ENCODE measurements around the gene CDK5RAP1. TPM values are rescaled to one million over a fixed set of nuclear protein-coding genes. Genes with fewer than 3 reads are reported as not detected.
A peak's percentile ranks its signal among the peaks of the same experiment; 100 is the strongest.
"Not testable (repeated sequence)": the region's sequence is repeated elsewhere in the genome, so short reads cannot be mapped to it uniquely, and the experiment has no call there.

The CDK5RAP1 gene
- total and polyA plus RNA-seq, 7 donors: 12.0 to 30.0 (median 20.6) TPM

- TF ChIP-seq POLR2AphosphoS5 (IDR thresholded peaks at IDR 0.05) (no peak), EP300 (IDR thresholded peaks at IDR 0.05) (no peak), CTCF (IDR thresholded peaks at IDR 0.05) (no peak), POLR2A (IDR thresholded peaks at IDR 0.05) (no peak)
- WGBS, 2 donors: 87% methylated on average over 7 of the region's 7 CpGs
- Histone ChIP-seq H3K27me3 (no peaks in the 10 kb centered on the region), H3K9me3 (no peaks in the 10 kb centered on the region), H3K36me3 (peaks cover 0 to 1% (median 0%) of the 10 kb centered on the region in 4 donors), H3K4me3 (no peak overlapping the region), H3K4me1 (peaks cover 0 to 30% (median 19%) of the 10 kb centered on the region in 4 donors), H3K27ac (peak overlapping the region; percentile 14 to 38 (median 30))
- intact Hi-C loops (cut with DNase I): loop anchor here (5.0 to 10.0 kb wide), 3 partner anchors 39 to 293 kb away; partner anchors contain the start of genes C20orf144, CDK5RAP1 and ZNF341
- DNase-seq: no peak
These were observed 40.0 kb upstream of the CDK5RAP1 start for GRCh38 chr20:33441142-33441955.

DNA sequence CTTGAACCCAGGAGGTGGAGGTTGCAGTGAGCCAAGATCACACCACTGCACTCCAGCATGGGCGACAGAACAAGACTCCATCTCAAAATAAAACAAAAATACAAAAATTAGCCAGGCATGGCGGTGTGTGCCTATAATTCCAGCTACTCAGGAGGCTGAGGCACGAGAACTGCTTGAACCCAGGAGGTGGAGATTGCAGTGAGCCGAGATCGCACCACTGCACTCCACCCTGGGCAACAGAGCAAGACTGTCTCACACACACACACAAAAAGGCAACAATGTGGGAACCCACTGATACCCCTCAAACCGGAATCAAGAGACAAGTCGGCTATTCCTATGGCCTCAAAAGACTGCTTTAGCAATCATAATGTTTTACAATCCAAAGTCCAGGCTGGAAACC, 39.2 kb upstream of the CDK5RAP1 start:
- H3K27me3 ChIP-seq, H3K4me3 ChIP-seq, H3K36me3 ChIP-seq, DNase-seq, H3K9me3 ChIP-seq: not testable (repeated sequence)
- intact Hi-C loops (cut with DNase I): loop anchor here (5.0 to 10.0 kb wide), 3 partner anchors 38 to 294 kb away; partner anchors contain the start of genes C20orf144, CDK5RAP1 and ZNF341
- Histone ChIP-seq H3K4me1 (peaks cover 0 to 30% (median 19%) of the 10 kb centered on the region in 4 donors), H3K27ac (peak overlapping the region in 2 of 4 donors; percentile 22 to 37)
- 77 to 88% methylated on average over 7 of the region's 7 CpGs for WGBS, 2 donors

DNA sequence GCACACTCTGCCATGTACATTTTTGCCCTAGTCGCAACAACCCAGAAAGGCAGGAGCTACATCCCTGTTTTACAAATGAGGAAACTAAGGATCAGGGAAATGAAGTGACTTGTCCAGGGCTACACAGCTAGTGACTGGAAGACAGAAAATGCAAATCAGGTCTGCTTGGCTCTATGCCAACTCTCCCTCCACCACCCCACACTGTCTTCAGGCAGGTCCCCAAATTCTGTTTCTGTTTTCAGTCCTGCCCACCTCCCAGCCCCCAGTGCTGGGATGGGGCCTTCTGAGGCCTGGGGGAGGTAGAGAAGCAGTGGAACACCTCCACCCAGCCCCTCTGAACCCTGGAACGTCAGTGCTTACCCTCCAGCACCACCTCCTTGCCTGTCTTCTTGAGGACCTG, 37.2 kb upstream of the CDK5RAP1 start:
- Histone ChIP-seq H3K27ac (no peak overlapping the region), H3K9me3 (no peaks in the 10 kb centered on the region), H3K27me3 (no peaks in the 10 kb centered on the region), H3K4me1 (peaks cover 0 to 30% (median 14%) of the 10 kb centered on the region in 4 donors), H3K4me3 (no peak overlapping the region), H3K36me3 (peaks cover 0 to 23% (median 0%) of the 10 kb centered on the region in 4 donors)
- intact Hi-C loops (cut with DNase I): no loop called here
- DNase-seq: no peak
- TF ChIP-seq CTCF (IDR thresholded peaks at IDR 0.05) (no peak), POLR2AphosphoS5 (IDR thresholded peaks at IDR 0.05) (no peak), EP300 (IDR thresholded peaks at IDR 0.05) (no peak), POLR2A (IDR thresholded peaks at IDR 0.05) (no peak)
- WGBS, 2 donors: 85 to 86% methylated on average over 2 of the region's 2 CpGs

DNA sequence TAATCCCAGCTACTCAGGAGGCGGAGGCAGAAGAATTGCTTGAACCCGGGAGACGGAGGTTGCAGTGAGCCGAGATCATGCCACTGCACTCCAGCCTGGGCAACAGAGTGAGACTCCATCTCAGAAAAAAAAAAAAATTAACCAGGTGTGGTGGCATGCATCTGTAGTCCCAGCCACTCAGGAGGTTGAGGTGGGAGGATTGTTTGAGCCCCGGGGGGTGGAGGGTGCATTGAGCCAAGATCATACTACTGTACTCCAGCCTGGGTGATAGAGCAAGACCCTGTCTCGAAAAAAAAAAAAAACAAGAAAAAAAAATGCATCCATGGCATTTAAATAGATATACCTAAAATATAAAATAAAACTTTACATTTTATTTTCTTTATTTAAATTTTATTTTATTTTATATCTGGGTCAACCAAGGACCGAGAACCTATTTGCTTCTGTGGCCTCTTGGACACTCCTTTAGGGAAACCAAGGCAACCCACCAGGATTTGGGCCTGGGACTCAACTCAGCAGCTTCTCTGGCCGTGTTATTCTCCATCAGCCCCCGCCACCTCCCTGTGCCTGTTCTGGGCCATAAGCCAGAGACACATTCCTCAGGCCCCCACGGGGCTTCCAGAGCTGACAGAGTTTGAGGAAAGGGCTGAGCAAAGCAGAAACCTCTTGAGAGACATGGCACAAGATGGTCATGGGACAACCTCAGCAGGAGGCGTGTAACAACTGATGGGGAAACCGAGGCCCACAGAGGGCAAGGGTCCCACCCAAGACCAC, 36.0 kb upstream of the CDK5RAP1 start:
- WGBS, 2 donors: 88 to 92% methylated on average over 12 of the region's 12 CpGs
- Histone ChIP-seq H3K27ac (peak overlapping the region in 1 of 4 donors; percentile 1), H3K36me3 (peaks cover 0 to 23% (median 0%) of the 10 kb centered on the region in 4 donors), H3K27me3 (no peaks in the 10 kb centered on the region), H3K9me3 (no peaks in the 10 kb centered on the region), H3K4me3 (no peak overlapping the region), H3K4me1 (peaks cover 0 to 21% (median 6%) of the 10 kb centered on the region in 4 donors)
- TF ChIP-seq POLR2AphosphoS5 (IDR thresholded peaks at IDR 0.05) (no peak), POLR2A (IDR thresholded peaks at IDR 0.05) (no peak)
- intact Hi-C loops (cut with DNase I): no loop called here
- no peak for DNase-seq

DNA sequence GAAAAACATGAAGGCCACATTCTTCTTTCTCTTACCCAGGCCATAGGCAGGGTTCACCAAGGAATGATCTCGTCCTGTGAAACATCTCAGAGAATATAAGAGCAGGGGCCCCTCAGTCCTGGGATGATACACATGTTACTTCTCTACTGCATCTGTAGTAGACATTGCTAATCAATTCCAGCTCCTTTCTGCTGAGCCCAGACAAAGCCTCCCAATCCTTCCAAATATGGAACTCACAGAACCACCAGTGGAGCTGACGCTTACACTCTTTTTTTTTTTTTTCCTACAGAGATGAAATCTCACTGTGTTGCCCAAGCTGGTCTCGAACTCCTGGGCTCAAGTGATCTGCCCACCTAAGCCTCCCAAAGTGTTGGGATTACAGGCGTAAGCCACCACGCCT, 33.1 kb upstream of the CDK5RAP1 start:
- TF ChIP-seq POLR2AphosphoS5 (IDR thresholded peaks at IDR 0.05) (no peak), POLR2A (IDR thresholded peaks at IDR 0.05) (no peak), EP300 (IDR thresholded peaks at IDR 0.05) (no peak), CTCF (IDR thresholded peaks at IDR 0.05) (no peak)
- DNase-seq: no peak
- intact Hi-C loops (cut with DNase I): no loop called here
- H3K4me3 ChIP-seq: no peak overlapping the region
- WGBS, 2 donors: 93 to 96% methylated on average over 5 of the region's 5 CpGs
- peaks cover 0 to 13% (median 6%) of the 10 kb centered on the region in 4 donors for H3K4me1 ChIP-seq
- H3K27me3 ChIP-seq: no peaks in the 10 kb centered on the region
- H3K36me3 ChIP-seq: peaks cover 0 to 23% (median 0%) of the 10 kb centered on the region in 4 donors
- H3K27ac ChIP-seq: peak overlapping the region in 2 of 4 donors; percentile 32 to 35
- H3K9me3 ChIP-seq: no peaks in the 10 kb centered on the region

Data from sigmoid colon (tissue), 7 donors.